Prostate gland (tissue), 2 donors: ENCODE results near the gene MGAT1.

Source experiments
- CTCF ChIP-seq, 4 experiments: fragments of 200-600 bp in 2 of 4; fragments of 450-650 bp in 2 of 4; sonication (generic) in 2 of 4; IDR thresholded peaks; 1 replicate in 3 of 4; 2 replicates in 1 of 4; pipeline ENCODE4 v1.5.1; 2016 to 2019; ENCODE audit warnings: antibody characterized with exemption in 4 of 4, mild to moderate bottlenecking in 2 of 4, moderate library complexity in 2 of 4
- POLR2A ChIP-seq: fragments of 450-650 bp; IDR thresholded peaks from one replicate; pipeline ENCODE4 v1.6.1; 2016; ENCODE audit warnings: antibody characterized with exemption, mild to moderate bottlenecking

DNA sequence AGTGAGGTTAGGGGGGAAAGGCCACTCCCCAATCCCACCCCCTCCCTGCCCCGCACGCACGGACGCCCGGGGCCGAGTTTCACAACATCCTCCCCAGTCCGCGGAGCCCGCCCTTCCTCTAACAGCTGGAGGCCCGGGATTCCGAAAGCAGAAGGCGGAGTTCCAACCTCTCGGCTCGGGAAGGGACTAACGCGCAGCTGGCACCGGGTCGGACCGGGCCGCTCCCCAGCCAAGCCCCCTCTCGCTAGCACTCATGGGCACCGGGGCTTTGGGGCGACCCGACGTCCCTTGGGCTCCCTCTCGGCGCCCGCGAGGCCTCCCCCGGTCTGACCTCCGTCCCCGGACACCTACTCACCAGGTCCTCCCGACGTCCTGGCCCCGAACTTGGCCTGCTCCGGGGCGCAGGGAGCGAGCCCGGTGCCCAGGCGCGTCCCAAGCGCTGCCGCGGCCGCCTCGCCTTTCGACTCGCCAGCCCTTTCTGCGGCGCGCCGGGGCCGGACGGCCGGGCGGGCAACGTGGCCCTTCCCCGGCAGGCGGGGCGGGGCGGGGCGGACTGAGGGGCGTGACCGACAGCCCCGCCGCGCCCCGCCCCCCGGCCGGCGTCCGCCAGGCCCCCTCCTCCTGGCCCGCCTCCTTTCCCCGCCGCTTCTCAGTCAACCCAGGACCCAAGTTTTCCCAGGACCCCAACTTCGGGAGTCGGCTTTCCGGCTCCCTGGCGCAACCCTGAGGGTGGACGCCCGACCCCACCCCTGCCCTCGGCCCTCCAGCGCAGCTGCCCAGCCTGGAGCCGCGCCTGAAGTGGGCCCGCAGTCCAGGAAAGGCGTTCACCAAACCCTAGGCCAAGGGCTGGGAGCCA, at the start of gene MGAT1:
- TF ChIP-seq CTCF (IDR thresholded peaks at IDR 0.05) (peak in 2 of 4 experiments; percentile 12 to 22), POLR2A (peak; percentile 84)
